Lung (tissue), 12 donors: Measurements from ENCODE around the gene FBXL19. TPM values are rescaled to one million over a fixed set of nuclear protein-coding genes. Genes with fewer than 3 reads are reported as not detected.
A peak's percentile ranks its signal among the peaks of the same experiment; 100 is the strongest.

Source experiments
- ATAC-seq: fragments of 200-7000 bp; cut with Tn5 transposase; one replicate; pipeline ENCODE4 v1.9.1; 2020; ENCODE audit warnings: moderate number of reproducible peaks; ENCODE audit not compliant: insufficient read depth, low FRiP score
- DNase-seq, 3 donors: peaks; one replicate each; pipeline ENCODE4 v3.0.0-alpha.2; 2013 to 2017
- H3K27ac ChIP-seq, 2 donors: one replicate each; pipeline ENCODE4 v1.5.1; 2013; ENCODE audit warnings: mild to moderate bottlenecking in 2 of 2, moderate library complexity in 2 of 2, control low read depth in 1 of 2, inconsistent platforms in 1 of 2, low read depth in 1 of 2, low read length in 1 of 2
- H3K27me3 ChIP-seq, 3 donors: one replicate each; pipeline ENCODE4 v1.5.1; 2013; ENCODE audit warnings: low read length in 2 of 3; ENCODE audit not compliant: control insufficient read depth in 3 of 3, insufficient read depth in 3 of 3
- H3K36me3 ChIP-seq, 4 donors: one replicate each; pipeline ENCODE4 v1.5.1; 2013; ENCODE audit warnings: low read length in 4 of 4, mild to moderate bottlenecking in 1 of 4, moderate library complexity in 1 of 4; ENCODE audit not compliant: control insufficient read depth in 4 of 4, insufficient read depth in 4 of 4
- H3K4me1 ChIP-seq, 5 donors: one replicate each; pipeline ENCODE4 v1.5.1; 2013; ENCODE audit warnings: low read length in 5 of 5, mild to moderate bottlenecking in 2 of 5, moderate library complexity in 1 of 5; ENCODE audit not compliant: control insufficient read depth in 5 of 5, insufficient read depth in 5 of 5
- H3K4me3 ChIP-seq: one replicate; pipeline ENCODE4 v1.5.1; 2013; ENCODE audit warnings: mild to moderate bottlenecking, control low read depth, moderate library complexity
- H3K9ac ChIP-seq, 2 donors: one replicate each; pipeline ENCODE4 v1.5.1; 2013; ENCODE audit warnings: low read length in 2 of 2, control low read depth in 1 of 2; ENCODE audit not compliant: insufficient read depth in 1 of 2
- H3K9me3 ChIP-seq, 4 donors: one replicate each; pipeline ENCODE4 v1.5.1; 2013; ENCODE audit warnings: low read length in 3 of 4, mild to moderate bottlenecking in 1 of 4, moderate library complexity in 1 of 4; ENCODE audit not compliant: control insufficient read depth in 4 of 4, insufficient read depth in 3 of 4
- CTCF ChIP-seq: IDR thresholded peaks from 2 replicates; pipeline ENCODE4 v1.5.1; 2012; ENCODE audit warnings: mild to moderate bottlenecking; ENCODE audit errors: control extremely low read depth, extremely low read depth
- WGBS, 2 donors: extraction: QIAGEN DNeasy Blood & Tissue Kit; methylation state at CpG; one replicate each; pipeline ENCODE4 v1.1.7; 2013; 5-methylcytosine and 5-hydroxymethylcytosine counted together
- polyA plus RNA-seq, 2 donors: library from polyadenylated mRNA; stranded (reverse); fragments of 200-250 nt; gene quantifications; one replicate each; pipeline ENCODE4 v1.2.1, GENCODE V29; 2013
- total RNA-seq, 2 donors: library from RNA; depleted of rRNA in 1 of 2; stranded (reverse); fragments of >200 nt in 1 of 2; gene quantifications; one replicate each; pipeline ENCODE4 v1.2.1, GENCODE V29; 2014 to 2021
- donor health status: control.
- donor health status: control.
- donor health status: Bipolar disorder and iron deficiency.
- donor health status: healthy.
- donor health status: DM: yes; HTN: yes; CAD: no.

FBXL19 gene
- total and polyA plus RNA-seq, 4 donors = 10.3 to 17.3 (median 13.2) TPM

GRCh38 chr16:30922420-30922959, 882 bp upstream of the FBXL19 start:
- peaks cover 0 to 8% (median 4%) of the 10 kb centered on the region in 4 donors for H3K36me3 ChIP-seq
- peak; percentile 90 for ATAC-seq
- no peak for TF ChIP-seq CTCF
- peak overlapping the region; percentile 40 for H3K4me3 ChIP-seq
- WGBS, 2 donors = 0 to 1% methylated on average over 42 of the region's 42 CpGs
- H3K27ac ChIP-seq = peak overlapping the region; percentile 80 to 92
- peak overlapping the region; percentile 72 to 100 for H3K9ac ChIP-seq
- DNase-seq = peak; percentile 100
- H3K4me1 ChIP-seq = peaks cover 0 to 8% (median 4%) of the 10 kb centered on the region in 5 donors
- no peaks in the 10 kb centered on the region for H3K27me3 ChIP-seq
- no peaks in the 10 kb centered on the region for H3K9me3 ChIP-seq

- H3K36me3 ChIP-seq = peaks cover 0 to 8% (median 4%) of the 10 kb centered on the region in 4 donors
These were observed 324 bp upstream of the FBXL19 start for GRCh38 chr16:30922960-30923535.

GRCh38 chr16:30924076-30924912, 922 bp downstream of the FBXL19 start:
- WGBS, 2 donors = 6 to 8% methylated on average over 18 to 53 of the region's 53 CpGs

More at GRCh38 chr16:30922960-30923535, 324 bp upstream of the FBXL19 start:
- H3K27me3 ChIP-seq = no peaks in the 10 kb centered on the region
- ATAC-seq (peak; percentile 79), DNase-seq (peak; percentile 100)
- WGBS, 2 donors = 0 to 1% methylated on average over 31 to 33 of the region's 33 CpGs
- peaks cover 0 to 8% (median 7%) of the 10 kb centered on the region in 5 donors for H3K4me1 ChIP-seq
- H3K4me3 ChIP-seq = peak overlapping the region; percentile 34
- H3K9me3 ChIP-seq = no peaks in the 10 kb centered on the region
- peak overlapping the region; percentile 80 to 92 for H3K27ac ChIP-seq
- no peak for TF ChIP-seq CTCF
- H3K9ac ChIP-seq = peak overlapping the region; percentile 72 to 100

More at GRCh38 chr16:30924076-30924912, 922 bp downstream of the FBXL19 start:
- peaks cover 0 to 8% (median 7%) of the 10 kb centered on the region in 5 donors for H3K4me1 ChIP-seq
- TF ChIP-seq CTCF = no peak
- no peaks in the 10 kb centered on the region for H3K27me3 ChIP-seq
- H3K4me3 ChIP-seq = peak overlapping the region; percentile 53
- no peak for ATAC-seq
- DNase-seq = peak in 1 of 3 donors; percentile 25
- peak overlapping the region; percentile 7 to 22 for H3K27ac ChIP-seq
- peak overlapping the region in 1 of 2 donors; percentile 42 for H3K9ac ChIP-seq
- H3K36me3 ChIP-seq = peaks cover 0 to 10% (median 6%) of the 10 kb centered on the region in 4 donors
- no peaks in the 10 kb centered on the region for H3K9me3 ChIP-seq
